Uterus (tissue), 2 donors: ENCODE data around the gene CAPN15.

Source experiments
- CTCF ChIP-seq, 4 experiments: fragments of 200-600 bp in 2 of 4; fragments of 450-650 bp in 2 of 4; sonication (generic) in 2 of 4; IDR thresholded peaks; one replicate each; pipeline ENCODE4 v1.5.1; 2016 to 2019; ENCODE audit warnings: antibody characterized with exemption in 4 of 4, mild to moderate bottlenecking in 2 of 4, moderate library complexity in 1 of 4
- POLR2A ChIP-seq, 2 donors: fragments of 450-650 bp; IDR thresholded peaks; one replicate each; pipeline ENCODE4 v1.6.1; 2016; ENCODE audit warnings: antibody characterized with exemption in 2 of 2, mild to moderate bottlenecking in 1 of 2, moderate library complexity in 1 of 2

GRCh38 chr16:513950-514349 is 13.6 kb upstream of the CAPN15 start:
- TF ChIP-seq POLR2A (IDR thresholded peaks at IDR 0.05) (no peak), CTCF (IDR thresholded peaks at IDR 0.05) (no peak)
